ENCODE results near the gene ALG5.

The ALG5 gene, protein sequence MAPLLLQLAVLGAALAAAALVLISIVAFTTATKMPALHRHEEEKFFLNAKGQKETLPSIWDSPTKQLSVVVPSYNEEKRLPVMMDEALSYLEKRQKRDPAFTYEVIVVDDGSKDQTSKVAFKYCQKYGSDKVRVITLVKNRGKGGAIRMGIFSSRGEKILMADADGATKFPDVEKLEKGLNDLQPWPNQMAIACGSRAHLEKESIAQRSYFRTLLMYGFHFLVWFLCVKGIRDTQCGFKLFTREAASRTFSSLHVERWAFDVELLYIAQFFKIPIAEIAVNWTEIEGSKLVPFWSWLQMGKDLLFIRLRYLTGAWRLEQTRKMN

DNA sequence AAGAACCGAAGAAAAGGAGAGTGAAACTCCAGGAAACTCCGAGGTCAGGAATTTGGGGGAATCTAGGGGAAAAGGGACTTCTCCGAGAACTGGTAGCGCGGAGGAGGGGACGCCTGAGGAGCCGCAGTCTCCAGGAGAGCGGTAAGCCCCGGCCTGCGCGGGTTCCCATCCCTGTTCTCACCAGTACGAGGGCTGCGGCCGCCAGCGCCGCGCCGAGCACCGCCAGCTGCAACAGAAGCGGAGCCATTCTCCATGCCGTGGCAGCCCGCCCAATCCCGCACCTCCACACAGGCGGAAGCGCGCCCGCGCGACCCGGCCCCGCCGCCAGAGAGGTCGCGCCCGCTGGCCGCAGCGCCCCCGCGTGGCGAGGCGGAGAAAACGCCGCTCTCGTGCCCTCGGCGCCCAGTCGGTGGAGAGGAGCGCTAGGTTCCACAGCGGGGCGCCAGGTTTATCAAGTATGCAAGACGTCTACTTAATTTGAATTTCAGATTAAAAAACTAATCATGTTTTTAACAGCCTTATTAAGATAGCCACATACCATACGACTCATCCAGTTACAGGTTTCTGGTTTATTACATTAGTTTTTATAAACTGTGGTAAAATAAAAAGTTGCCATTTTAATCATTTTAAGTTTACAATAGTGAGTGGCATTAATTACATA, at the start of gene ALG5:
Gene ALG5 (minus strand): TSS at position 287 of the 661 bp plus-strand sequence. CDS start 40 bp downstream, at position 247.
- no peak for DNase-seq (ENCODE audit: low read depth, low spot score)
- CTCF ChIA-PET, result interaction anchor here (0.7 to 5.0 kb wide), 15 partner anchors 9 to 580 kb away, joined by 3 to 34 read pairs (median 5); no protein-coding TSS in a partner anchor

DNA sequence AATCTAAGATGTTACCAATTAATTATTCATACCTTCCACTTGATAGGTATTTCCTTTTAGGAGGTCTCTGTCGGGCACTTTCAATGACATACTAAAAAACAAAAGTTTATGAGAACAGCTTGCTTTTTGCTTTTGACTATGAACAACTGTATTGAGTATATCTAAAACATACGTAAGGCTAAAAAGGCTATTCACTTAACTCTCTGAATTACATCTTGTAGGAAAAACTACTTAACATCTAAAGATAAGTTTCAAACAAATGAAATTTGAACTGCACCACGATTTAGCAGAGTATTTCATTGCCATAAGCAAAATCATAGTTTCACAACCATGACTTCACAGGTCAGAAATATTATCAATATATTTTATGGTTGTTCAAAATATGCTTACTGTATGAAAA, 48.7 kb upstream of the ALG5 start:
- POLR2A ChIA-PET, result no interaction called here

More for the DNA sequence above, at the start of gene ALG5:
- peak within 1 kb of the TSS; percentile 93 for H3K4me3 ChIP-seq (ENCODE audit: low read depth, low read length)
- TF ChIP-seq, protein P1, sequence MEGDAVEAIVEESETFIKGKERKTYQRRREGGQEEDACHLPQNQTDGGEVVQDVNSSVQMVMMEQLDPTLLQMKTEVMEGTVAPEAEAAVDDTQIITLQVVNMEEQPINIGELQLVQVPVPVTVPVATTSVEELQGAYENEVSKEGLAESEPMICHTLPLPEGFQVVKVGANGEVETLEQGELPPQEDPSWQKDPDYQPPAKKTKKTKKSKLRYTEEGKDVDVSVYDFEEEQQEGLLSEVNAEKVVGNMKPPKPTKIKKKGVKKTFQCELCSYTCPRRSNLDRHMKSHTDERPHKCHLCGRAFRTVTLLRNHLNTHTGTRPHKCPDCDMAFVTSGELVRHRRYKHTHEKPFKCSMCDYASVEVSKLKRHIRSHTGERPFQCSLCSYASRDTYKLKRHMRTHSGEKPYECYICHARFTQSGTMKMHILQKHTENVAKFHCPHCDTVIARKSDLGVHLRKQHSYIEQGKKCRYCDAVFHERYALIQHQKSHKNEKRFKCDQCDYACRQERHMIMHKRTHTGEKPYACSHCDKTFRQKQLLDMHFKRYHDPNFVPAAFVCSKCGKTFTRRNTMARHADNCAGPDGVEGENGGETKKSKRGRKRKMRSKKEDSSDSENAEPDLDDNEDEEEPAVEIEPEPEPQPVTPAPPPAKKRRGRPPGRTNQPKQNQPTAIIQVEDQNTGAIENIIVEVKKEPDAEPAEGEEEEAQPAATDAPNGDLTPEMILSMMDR (IDR thresholded peaks at IDR 0.05; ENCODE audit: insufficient read depth, low read length, missing control alignments), result peak; percentile 90
- POLR2A ChIA-PET, result interaction anchor here (0.7 to 1.5 kb wide), 4 partner anchors 9 to 812 kb away, joined by 3 to 5 read pairs (median 4); no protein-coding TSS in a partner anchor

DNA sequence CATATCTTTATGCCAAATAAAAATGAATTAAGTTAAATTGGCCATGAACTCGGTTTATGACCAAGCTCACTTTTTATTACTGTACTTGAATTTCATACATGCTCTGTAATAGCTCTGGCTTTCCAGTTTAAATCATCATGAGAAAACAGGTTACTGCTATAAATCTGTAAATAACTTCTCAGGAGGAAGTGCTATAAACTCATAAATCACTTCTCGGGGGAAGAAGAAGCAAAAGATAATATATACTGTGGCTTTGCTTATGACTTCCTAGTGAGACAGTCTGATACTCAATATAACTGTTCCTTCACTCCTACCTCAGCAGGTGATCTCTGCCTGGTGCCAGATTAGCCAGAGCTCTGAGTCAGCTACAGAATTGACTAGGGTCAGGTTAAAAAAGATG, 47.9 kb upstream of the ALG5 start:
- POLR2A ChIA-PET, result no interaction called here
- no peak overlapping the region for H3K4me3 ChIP-seq (ENCODE audit: low read depth, low read length)
- CTCF ChIA-PET, result interaction anchor here (1.3 kb wide), 1 partner anchor 66 kb away, joined by 3 read pairs; no protein-coding TSS in a partner anchor
- DNase-seq (ENCODE audit: low read depth, low spot score), result no peak
- TF ChIP-seq, protein P1 (IDR thresholded peaks at IDR 0.05; ENCODE audit: insufficient read depth, low read length, missing control alignments), result no peak

More for the DNA sequence above, 48.7 kb upstream of the ALG5 start:
- CTCF ChIA-PET, result interaction anchor here (1.1 to 1.5 kb wide), 2 partner anchors 14 to 48 kb away, joined by 4 to 5 read pairs; no protein-coding TSS in a partner anchor
- TF ChIP-seq, protein P1 (IDR thresholded peaks at IDR 0.05; ENCODE audit: insufficient read depth, low read length, missing control alignments), result no peak
- no peak for DNase-seq (ENCODE audit: low read depth, low spot score)
- no peak overlapping the region for H3K4me3 ChIP-seq (ENCODE audit: low read depth, low read length)

DNA sequence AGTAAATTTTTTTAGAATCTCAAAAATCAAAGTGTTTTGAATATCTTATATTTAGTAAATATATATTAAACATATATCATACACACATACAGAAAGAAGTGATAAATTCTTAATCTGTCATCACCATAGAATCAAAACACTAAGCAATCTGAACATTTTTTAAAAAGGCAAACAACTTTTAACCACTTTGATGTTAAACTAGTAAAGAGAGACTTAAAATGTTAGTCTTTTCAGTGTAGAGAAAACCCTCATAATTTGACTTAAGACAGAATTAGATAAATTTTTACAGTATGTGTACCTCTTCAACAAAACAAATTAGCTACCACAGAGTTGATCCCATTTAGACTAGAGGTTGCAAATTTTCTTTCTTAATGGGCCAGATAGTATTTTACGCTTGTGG, 46.9 kb upstream of the ALG5 start:
- TF ChIP-seq, protein P1 (IDR thresholded peaks at IDR 0.05; ENCODE audit: insufficient read depth, low read length, missing control alignments), result no peak
- DNase-seq (ENCODE audit: low read depth, low spot score), result no peak
- ChIA-PET CTCF (interaction anchor here (1.3 kb wide), 1 partner anchor 65 kb away, joined by 3 read pairs; no protein-coding TSS in a partner anchor), POLR2A (no interaction called here)
- no peak overlapping the region for H3K4me3 ChIP-seq (ENCODE audit: low read depth, low read length)

DNA sequence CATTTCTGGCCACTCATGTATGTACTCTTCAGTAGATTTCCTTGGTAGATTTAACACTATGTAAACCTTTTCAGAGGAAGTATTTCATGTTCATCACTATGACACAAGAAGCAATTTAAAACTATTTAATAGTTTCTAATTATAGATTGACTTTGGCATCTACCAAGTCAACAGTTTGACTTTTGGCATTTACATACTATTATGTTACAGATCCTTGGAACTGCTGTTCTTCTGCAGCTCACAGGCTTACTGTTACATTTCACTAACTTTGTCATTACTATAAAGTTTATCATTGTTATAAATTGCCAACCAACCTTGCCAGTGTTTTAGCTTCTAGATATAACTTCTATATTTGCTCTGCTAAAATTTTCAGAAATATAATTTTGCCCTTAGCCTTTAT, 41.6 kb upstream of the ALG5 start:
- ChIA-PET CTCF (no interaction called here), POLR2A (no interaction called here)
- no peak for DNase-seq (ENCODE audit: low read depth, low spot score)
- H3K4me3 ChIP-seq (ENCODE audit: low read depth, low read length), result no peak overlapping the region
- TF ChIP-seq, protein P1 (IDR thresholded peaks at IDR 0.05; ENCODE audit: insufficient read depth, low read length, missing control alignments), result no peak

DNA sequence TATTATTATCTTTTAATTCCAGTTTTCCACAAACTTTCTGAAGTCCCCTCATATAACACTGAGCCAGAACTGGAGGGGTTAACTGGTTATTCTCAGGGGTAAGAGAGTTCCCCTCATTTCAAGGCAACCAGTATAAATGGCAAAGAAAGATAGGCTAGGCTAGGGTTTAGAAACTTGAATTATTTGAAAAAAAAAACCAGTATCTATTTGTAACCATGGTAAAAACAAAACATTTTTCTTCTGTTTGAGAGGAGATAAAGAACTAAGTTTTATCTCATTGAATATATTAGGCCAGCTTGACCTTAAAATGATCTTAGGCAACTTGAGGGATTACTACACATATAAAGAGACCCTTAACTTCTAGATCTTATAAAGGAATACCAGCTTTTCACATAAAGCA, 40.8 kb upstream of the ALG5 start:
- no peak overlapping the region for H3K4me3 ChIP-seq (ENCODE audit: low read depth, low read length)
- TF ChIP-seq, protein P1 (IDR thresholded peaks at IDR 0.05; ENCODE audit: insufficient read depth, low read length, missing control alignments), result no peak
- ChIA-PET CTCF (interaction anchor here (0.8 to 1.4 kb wide), 4 partner anchors 9 to 28 kb away, joined by 3 to 5 read pairs (median 3); no protein-coding TSS in a partner anchor), POLR2A (no interaction called here)
- no peak for DNase-seq (ENCODE audit: low read depth, low spot score)
